ENCODE measurements around the gene LCNL1.

DNA sequence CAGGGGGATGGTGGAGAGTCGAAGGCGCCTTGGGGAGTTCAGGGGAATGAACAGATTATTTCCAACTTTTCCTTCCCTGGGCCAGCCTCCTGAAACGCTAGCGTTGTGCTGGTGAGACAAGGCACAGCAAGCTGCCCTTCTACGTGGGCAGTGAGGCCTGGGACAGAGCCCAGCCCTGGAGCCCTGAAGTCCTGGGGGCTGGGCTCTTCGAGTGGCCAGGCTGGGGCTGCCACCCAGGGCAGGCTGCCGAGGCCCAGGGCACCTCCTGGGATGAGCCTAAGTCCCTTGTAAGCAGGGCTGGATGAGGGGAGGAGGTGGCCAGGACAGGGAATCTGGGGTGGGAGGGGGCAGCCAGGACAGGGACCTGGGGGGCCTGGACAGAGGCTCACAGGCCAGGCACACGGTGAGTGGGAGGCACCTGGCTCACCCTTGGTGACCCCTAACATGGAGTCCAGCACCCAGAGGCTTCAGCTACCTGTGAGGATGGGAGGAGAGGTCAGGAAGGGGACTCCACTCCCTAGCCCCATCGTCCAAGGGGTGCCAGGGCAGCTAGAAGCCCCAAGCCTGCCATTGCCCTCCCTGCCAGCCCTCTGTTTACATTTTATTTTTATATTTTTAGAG is 32.0 kb upstream of the LCNL1 start:
- TF ChIP-seq POLR2A (IDR thresholded peaks at IDR 0.05; ENCODE audit: low read length) = no peak
- no peak for TF ChIP-seq GATA1 (IDR thresholded peaks at IDR 0.05; ENCODE audit: low read depth, low read length)
